Suprapubic skin (tissue), 4 donors: ENCODE measurements around the gene PDE8A.

ENCODE experiments used
- CTCF ChIP-seq, 2 donors: fragments of 200-600 bp in 1 of 2; fragments of 450-650 bp in 1 of 2; sonication (generic) in 1 of 2; IDR thresholded peaks; one replicate each; pipeline ENCODE4 v1.5.1; 2016 to 2019; ENCODE audit warnings: antibody characterized with exemption in 2 of 2, mild to moderate bottlenecking in 1 of 2, moderate library complexity in 1 of 2
- EP300 ChIP-seq: sonication (generic); formaldehyde crosslinking; IDR thresholded peaks from one replicate; pipeline ENCODE4 v1.6.1; 2017; ENCODE audit warnings: antibody characterized with exemption
- POLR2A ChIP-seq, 2 donors: fragments of 450-650 bp; IDR thresholded peaks; one replicate each; pipeline ENCODE4 v1.6.1; 2017; ENCODE audit warnings: antibody characterized with exemption in 2 of 2, mild to moderate bottlenecking in 2 of 2, moderate library complexity in 2 of 2
- POLR2AphosphoS5 ChIP-seq, 3 donors: sonication (generic); formaldehyde crosslinking; IDR thresholded peaks; one replicate each; pipeline ENCODE4 v1.6.1; 2017; ENCODE audit warnings: antibody characterized with exemption in 3 of 3

GRCh38 chr15:84938726-84939125 lies 42.9 kb upstream of the PDE8A start:
- TF ChIP-seq CTCF (IDR thresholded peaks at IDR 0.05) = no peak
- no peak for TF ChIP-seq EP300
- TF ChIP-seq POLR2A (IDR thresholded peaks at IDR 0.05) = no peak
- TF ChIP-seq POLR2AphosphoS5 (IDR thresholded peaks at IDR 0.05) = no peak
